Suppressor macrophage treated with lipopolysaccharide for 1 hour (primary cell): ENCODE results near the gene ST6GALNAC5.
"Not testable (repeated sequence)": the region's sequence is repeated elsewhere in the genome, so short reads cannot be mapped to it uniquely, and the experiment has no call there.

Experiments used
- DNase-seq, 3 donors: peaks; one replicate each; pipeline ENCODE4 v3.0.0-alpha.2; 2020 to 2022

ST6GALNAC5 gene

GRCh38 chr1:76867342-76868130 lies at the start of gene ST6GALNAC5:
Gene ST6GALNAC5 (plus strand): TSS chr1:76867480.
- DNase-seq = peak in 1 of 3 donors; percentile 7

GRCh38 chr1:76820028-76820427 lies 47.3 kb upstream of the ST6GALNAC5 start:
- DNase-seq = no peak

- DNase-seq = not testable (repeated sequence)
Observed at GRCh38 chr1:76822961-76823360, 44.3 kb upstream of the ST6GALNAC5 start.

GRCh38 chr1:76824106-76824505 lies 43.2 kb upstream of the ST6GALNAC5 start:
- no peak for DNase-seq

GRCh38 chr1:76826072-76826845 lies 41.0 kb upstream of the ST6GALNAC5 start:
- DNase-seq = no peak

- DNase-seq = no peak
Observed at GRCh38 chr1:76827066-76827465, 40.2 kb upstream of the ST6GALNAC5 start.

GRCh38 chr1:76830373-76830772 lies 36.9 kb upstream of the ST6GALNAC5 start:
- no peak for DNase-seq

GRCh38 chr1:76832521-76832920 lies 34.8 kb upstream of the ST6GALNAC5 start:
- no peak for DNase-seq

- no peak for DNase-seq
Observed at GRCh38 chr1:76833151-76833550, 34.1 kb upstream of the ST6GALNAC5 start.

- DNase-seq = no peak
Observed at GRCh38 chr1:76833856-76834255, 33.4 kb upstream of the ST6GALNAC5 start.

GRCh38 chr1:76835203-76835602 lies 32.1 kb upstream of the ST6GALNAC5 start:
- no peak for DNase-seq

GRCh38 chr1:76840278-76840677 lies 27.0 kb upstream of the ST6GALNAC5 start:
- DNase-seq = no peak

- DNase-seq = no peak
Observed at GRCh38 chr1:76841460-76841859, 25.8 kb upstream of the ST6GALNAC5 start.

- DNase-seq = no peak
Observed at GRCh38 chr1:76843821-76844464, 23.3 kb upstream of the ST6GALNAC5 start.

GRCh38 chr1:76854255-76854654 lies 13.0 kb upstream of the ST6GALNAC5 start:
- no peak for DNase-seq

GRCh38 chr1:76856104-76856503 lies 11.2 kb upstream of the ST6GALNAC5 start:
- no peak for DNase-seq

- no peak for DNase-seq
Observed at GRCh38 chr1:76857138-76857537, 10.1 kb upstream of the ST6GALNAC5 start.

GRCh38 chr1:76857973-76858372 lies 9.3 kb upstream of the ST6GALNAC5 start:
- DNase-seq = no peak

GRCh38 chr1:76861149-76861548 lies 6.1 kb upstream of the ST6GALNAC5 start:
- no peak for DNase-seq

GRCh38 chr1:76862447-76862846 lies 4.8 kb upstream of the ST6GALNAC5 start:
- DNase-seq = no peak

- DNase-seq = no peak
Observed at GRCh38 chr1:76864383-76864782, 2.9 kb upstream of the ST6GALNAC5 start.

- no peak for DNase-seq
Observed at GRCh38 chr1:76865696-76866286, 1.5 kb upstream of the ST6GALNAC5 start.

- no peak for DNase-seq
Observed at GRCh38 chr1:76866566-76866965, 714 bp upstream of the ST6GALNAC5 start.
